Activated CD4-positive, alpha-beta T cell treated with anti-CD3 and anti-CD28 coated beads for 4 hours (primary cell): Measurements from ENCODE around the gene SNX30.

Experiments used
- DNase-seq, 2 donors: peaks; one replicate each; pipeline ENCODE4 v3.0.0-alpha.2; 2020

SNX30 gene

DNA sequence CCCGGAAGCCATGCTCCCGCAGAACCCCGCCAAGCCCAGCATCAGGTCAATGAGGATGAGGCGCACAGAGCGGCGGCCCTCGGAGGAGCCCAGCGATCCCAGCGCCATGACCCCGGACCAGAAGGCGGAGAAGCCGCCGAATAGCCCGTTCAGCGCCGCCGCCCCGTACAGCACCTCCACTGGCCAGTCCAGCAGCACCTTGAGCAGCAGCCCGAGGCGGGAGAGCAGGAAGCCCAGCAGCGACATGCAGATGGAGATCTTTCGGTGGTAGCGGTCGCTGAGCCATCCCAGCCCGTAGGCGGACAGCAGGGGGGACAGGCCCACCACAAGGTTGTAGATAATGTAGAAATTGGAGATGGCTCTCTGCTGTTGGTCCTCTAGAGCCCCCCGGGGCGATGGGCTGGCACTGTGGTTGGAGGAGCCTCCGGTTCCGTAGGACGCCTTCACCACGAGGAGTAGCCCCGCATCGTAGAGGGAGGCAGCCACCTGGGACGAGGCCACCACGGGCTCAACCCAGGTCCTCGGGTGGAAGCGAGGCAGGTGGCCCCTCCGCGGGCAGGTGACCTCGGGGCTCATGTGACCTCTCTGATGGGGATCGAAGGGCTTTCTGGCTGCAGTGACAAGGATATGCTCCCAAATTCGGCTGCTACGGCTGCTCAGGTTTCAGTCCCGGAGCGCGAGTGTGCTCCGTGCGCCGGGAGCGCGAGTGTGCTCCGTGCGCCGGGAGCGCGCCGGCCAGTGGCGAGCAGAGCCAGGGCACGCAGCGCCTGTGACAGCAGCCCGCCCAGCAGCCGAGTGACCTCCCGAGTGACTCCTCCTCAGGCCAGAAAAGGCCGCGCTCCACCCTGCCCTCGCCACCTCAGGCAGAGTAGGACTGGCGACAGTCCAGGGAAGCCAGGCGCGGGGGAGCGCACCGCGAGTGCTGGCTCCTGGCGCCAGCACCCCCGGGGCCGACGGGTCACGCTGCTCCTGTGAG is 139.8 kb downstream of the SNX30 start, which contains the start of gene SLC46A2:
Gene SLC46A2 (minus strand): TSS at position 771 of the 976 bp plus-strand sequence. CDS start 195 bp downstream, at position 576.
- no peak for DNase-seq

GRCh38 chr9:112891521-112891920 is 141.0 kb downstream of the SNX30 start:
- no peak for DNase-seq

GRCh38 chr9:112892981-112893380 is 142.4 kb downstream of the SNX30 start:
- no peak for DNase-seq

DNA sequence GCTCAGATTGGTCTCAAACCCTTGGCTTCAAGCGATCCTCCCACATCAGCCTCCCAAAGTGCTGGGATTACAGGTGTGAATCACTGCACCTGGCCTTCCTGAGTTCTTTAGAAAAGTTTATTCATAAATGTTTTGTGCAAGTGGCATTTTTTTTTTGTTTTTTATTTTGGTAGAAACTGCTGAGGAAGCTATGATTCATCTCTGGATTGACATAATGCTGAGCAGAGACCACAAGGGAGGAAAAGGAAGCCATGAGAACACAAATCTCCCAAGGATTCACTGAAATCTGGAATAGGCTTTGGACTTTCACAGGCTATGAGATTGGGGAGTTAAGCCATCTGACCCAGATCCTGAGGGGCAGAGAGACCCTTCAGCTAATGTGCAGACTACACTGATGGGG is 143.5 kb downstream of the SNX30 start:
- DNase-seq, result no peak

GRCh38 chr9:112894699-112895098 is 144.1 kb downstream of the SNX30 start:
- DNase-seq, result no peak

DNA sequence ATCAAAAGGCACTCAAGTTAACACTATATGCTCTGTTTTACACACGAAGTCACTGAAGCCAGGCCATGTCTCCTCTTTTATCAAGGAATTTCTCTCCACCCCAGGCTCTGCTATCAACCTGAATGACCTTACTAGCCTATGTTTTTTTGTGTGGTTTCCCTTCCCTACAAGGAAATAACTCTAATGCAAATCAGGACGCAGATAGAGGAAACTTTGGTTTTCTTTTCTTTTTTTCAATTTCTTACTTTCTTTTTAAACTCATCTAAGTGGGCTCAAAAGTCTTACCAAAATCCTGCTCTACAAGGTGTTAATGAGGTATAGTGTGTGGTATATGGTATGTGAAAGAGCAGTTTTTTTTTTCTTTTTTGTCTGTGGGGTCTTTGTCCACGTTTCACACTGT is 145.6 kb downstream of the SNX30 start:
- no peak for DNase-seq

DNA sequence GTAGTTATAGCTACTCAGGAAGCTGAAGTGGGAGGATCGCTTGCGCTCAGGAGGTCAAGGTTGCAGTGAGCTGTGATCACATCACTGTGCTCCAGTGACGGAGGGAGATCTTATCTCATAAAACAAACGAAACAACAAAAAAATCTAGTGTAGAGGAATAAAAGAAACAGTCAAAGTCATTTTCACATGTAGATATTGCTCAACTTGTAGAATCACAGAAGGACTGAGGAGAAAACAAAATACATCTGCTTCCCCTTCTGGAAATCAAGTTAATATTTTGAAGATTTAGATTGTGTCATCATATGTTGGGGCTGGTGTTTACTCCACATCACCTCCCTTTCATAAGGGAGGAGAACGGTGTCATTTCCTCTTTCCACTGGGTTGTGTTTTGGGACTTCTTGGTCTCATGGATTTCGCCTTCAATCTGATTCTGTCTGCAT is 148.3 kb downstream of the SNX30 start:
- no peak for DNase-seq

GRCh38 chr9:112900488-112900887 is 149.9 kb downstream of the SNX30 start:
- DNase-seq, result no peak

DNA sequence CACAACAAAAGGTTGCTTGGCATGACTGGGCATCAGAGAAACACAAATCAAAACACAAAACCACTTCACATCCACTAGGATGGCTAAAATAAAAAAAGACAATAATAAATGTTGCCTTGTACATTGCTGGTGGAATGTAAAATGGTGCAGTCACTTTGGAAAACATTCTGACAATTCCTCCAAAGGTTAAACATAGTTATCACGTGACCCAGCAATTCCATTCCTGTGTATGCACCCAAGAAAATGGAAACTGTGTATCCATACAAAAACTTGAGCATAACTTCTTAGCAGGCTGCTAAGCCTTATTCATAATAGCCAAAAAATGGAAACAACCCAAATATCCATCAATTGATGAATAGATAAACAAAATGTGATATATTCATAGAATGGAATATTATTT is 150.3 kb downstream of the SNX30 start:
- no peak for DNase-seq

DNA sequence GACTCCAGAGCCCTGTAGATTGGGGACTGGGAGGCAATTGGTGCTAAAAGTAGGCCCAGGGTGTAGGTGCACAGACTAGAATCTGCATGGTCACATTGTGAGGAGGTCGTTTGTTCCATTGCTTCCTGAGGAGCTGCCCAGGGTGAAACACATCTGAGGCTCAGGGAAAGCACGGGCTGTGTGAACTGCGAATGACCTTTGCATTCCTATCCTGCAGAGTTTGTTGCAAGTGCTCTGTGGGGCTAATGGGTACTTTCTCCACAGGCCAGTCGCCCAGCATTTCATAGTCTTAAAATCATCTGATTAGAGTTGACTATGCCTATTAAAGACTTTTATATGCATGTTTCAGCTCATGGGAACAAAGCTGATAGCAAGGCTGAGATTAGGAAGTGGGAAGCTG is 154.5 kb downstream of the SNX30 start:
- no peak for DNase-seq

GRCh38 chr9:112911736-112912135 is 161.2 kb downstream of the SNX30 start:
- DNase-seq, result no peak

DNA sequence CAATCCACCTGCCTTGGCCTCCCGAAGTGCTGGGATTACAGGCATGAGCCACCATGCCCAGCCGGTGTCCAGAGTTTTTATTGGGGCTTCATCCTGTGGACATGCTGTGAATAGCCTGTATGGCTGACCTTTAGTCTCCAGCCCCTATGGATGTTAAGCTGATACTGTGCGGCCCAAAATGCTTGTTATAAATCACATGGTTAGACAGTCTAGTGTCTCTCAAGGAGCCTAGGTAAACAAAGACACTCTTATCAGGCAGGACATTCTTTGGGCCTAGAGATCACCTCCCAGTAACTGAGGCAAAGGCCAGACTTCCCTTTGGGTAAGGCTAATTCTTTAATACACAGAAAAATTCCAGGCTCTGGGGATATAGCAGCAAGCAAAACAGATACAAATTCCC is 162.1 kb downstream of the SNX30 start:
- DNase-seq, result no peak

DNA sequence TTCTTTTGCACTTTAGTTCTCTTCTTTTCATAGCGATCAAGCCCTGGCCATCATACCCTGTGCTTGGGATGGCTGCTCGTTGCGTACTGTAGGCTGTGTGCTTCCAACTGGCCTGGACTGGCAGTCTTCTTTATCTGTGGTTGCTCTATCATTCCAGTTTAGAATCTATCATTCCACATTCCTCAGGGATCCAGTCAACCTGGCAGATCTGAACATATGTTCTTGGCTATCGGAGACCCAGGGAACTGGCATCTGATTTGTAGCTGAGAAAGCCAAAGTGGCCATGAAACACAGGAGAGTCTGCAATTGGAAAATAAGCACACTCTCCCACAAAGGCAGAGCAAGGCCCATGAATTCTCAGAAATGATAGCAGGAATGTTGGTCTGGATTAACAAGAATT is 162.8 kb downstream of the SNX30 start:
- no peak for DNase-seq

GRCh38 chr9:112914524-112914923 is 164.0 kb downstream of the SNX30 start:
- DNase-seq, result no peak

GRCh38 chr9:112917047-112917986 is 166.8 kb downstream of the SNX30 start:
- no peak for DNase-seq

- DNase-seq, result no peak
Measured at GRCh38 chr9:112917987-112918362, 167.4 kb downstream of the SNX30 start.

DNA sequence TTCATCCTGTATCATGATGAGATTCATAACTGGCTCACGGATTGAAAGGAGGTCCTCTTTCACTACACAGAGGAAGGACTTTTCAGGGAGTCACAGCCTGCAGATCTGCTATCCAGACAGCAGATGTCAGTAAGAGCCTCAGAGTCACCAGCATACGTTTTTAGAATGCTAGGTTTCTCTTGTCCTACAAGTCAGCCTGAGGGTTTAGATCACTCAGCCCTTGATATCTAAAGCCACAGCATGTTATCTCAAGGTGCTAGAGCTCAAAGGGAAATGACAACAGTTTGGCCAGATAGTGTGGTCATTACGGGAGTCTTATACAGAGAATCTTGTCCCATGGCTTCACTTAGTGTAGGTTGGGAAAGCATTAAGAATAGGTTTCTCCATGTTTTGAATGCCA is 171.0 kb downstream of the SNX30 start:
- DNase-seq, result no peak
